HepG2 (cell line): ENCODE measurements around the gene DPP8. TPM values are rescaled to one million over a fixed set of nuclear protein-coding genes. Genes with fewer than 3 reads are reported as not detected.

Source experiments
- ATAC-seq: fragments of 200-7000 bp; cut with Tn5 transposase; 3 replicates; pipeline ENCODE4 v1.9.1; 2020; ENCODE audit warnings: mild to moderate bottlenecking, moderate library complexity
- BruUV-seq: library from RNA; stranded (reverse); fragments of 400-500 nt; replicated peaks from 2 replicates; lab custom pipeline; 2021; lab: Mats Ljungman, UMichigan
- CTCF ChIA-PET: fragments of 300-600 bp; formaldehyde crosslinking; extraction: SDS; loops from one replicate; lab custom pipeline; 2021; ENCODE audit warnings: low total read pairs, inconsistent platforms, low intra/inter-chr PET ratio; lab: Yijun Ruan, JAX
- POLR2A ChIA-PET: fragments of 350-600 bp; sonication (Branson Sonifier 250); formaldehyde crosslinking; loops from one replicate; lab custom pipeline; 2020; ENCODE audit warnings: antibody characterized with exemption, inconsistent platforms; lab: Yijun Ruan, JAX
- DNase-seq: peaks from one replicate; pipeline ENCODE4 v3.0.0-alpha.2; 2015; ENCODE audit warnings: low spot score
- FAIRE-seq: peaks from 3 replicates; lab custom pipeline; 2011; peaks lifted over from hg19 to GRCh38; lab: Jason Lieb, UNC
- H2AFZ ChIP-seq: one replicate; pipeline ENCODE4 v1.6.1; 2011; ENCODE audit warnings: low read length, inconsistent platforms
- H3K27ac ChIP-seq: fragments of 300-600 bp; 3 replicates; pipeline ENCODE4 v1.8.0; 2011; ENCODE audit warnings: mixed run types, mild to moderate bottlenecking, mixed read lengths, low read length, inconsistent platforms; ENCODE audit not compliant: insufficient read depth; ENCODE audit errors: extremely low read length
- H3K27me3 ChIP-seq, 2 experiments: fragments of 200-600 bp in 1 of 2; 2 replicates in 1 of 2; 3 replicates in 1 of 2; pipeline versions ENCODE4 v1.6.0 to v1.8.0; 2011; ENCODE audit warnings: low read length in 2 of 2, mild to moderate bottlenecking in 2 of 2, moderate library complexity in 2 of 2, inconsistent platforms in 1 of 2; ENCODE audit not compliant: insufficient read depth in 2 of 2, control insufficient read depth in 1 of 2
- H3K36me3 ChIP-seq, 2 experiments: fragments of 200-600 bp in 1 of 2; replicated peaks in 1 of 2; 2 replicates in 1 of 2; 3 replicates in 1 of 2; pipeline versions ENCODE4 v1.5.1 to v1.8.0; 2011; ENCODE audit warnings: low read length in 2 of 2, inconsistent platforms in 1 of 2; ENCODE audit not compliant: insufficient read depth in 2 of 2, control insufficient read depth in 1 of 2
- H3K4me1 ChIP-seq: 2 replicates; pipeline ENCODE4 v1.5.1; 2012; ENCODE audit warnings: low read length, inconsistent platforms; ENCODE audit not compliant: insufficient read depth
- H3K4me2 ChIP-seq: 2 replicates; pipeline ENCODE4 v1.6.0; 2011; ENCODE audit warnings: low read depth, low read length, inconsistent platforms
- H3K4me3 ChIP-seq, 3 experiments: fragments of 200-600 bp in 1 of 3; sonication (generic), shearing (Covaris generic) in 1 of 3; replicated peaks in 1 of 3; 2 replicates each; pipeline ENCODE4 v1.5.1; 2011 to 2016; ENCODE audit warnings: low read length in 3 of 3, inconsistent platforms in 2 of 3, low read depth in 2 of 3, mild to moderate bottlenecking in 2 of 3, control low read depth in 1 of 3, mixed read lengths in 1 of 3; ENCODE audit not compliant: insufficient read depth in 1 of 3
- H3K79me2 ChIP-seq: one replicate; pipeline ENCODE4 v1.6.1; 2011; ENCODE audit warnings: low read length, inconsistent platforms; ENCODE audit not compliant: insufficient read depth
- H3K9ac ChIP-seq: 2 replicates; pipeline ENCODE4 v1.6.0; 2011; ENCODE audit warnings: mild to moderate bottlenecking, low read depth, low read length, inconsistent platforms; ENCODE audit not compliant: insufficient read depth
- H3K9me3 ChIP-seq: 2 replicates; pipeline ENCODE4 v1.5.1; 2012; ENCODE audit warnings: mild to moderate bottlenecking, low read length
- H4K20me1 ChIP-seq: 2 replicates; pipeline ENCODE4 v1.6.0; 2011; ENCODE audit warnings: inconsistent platforms, mild to moderate bottlenecking, low read length, moderate library complexity; ENCODE audit not compliant: insufficient read depth
- KAT7 ChIP-seq: IDR thresholded peaks from 2 replicates; pipeline ENCODE4 v1.6.1; 2018; ENCODE audit warnings: borderline replicate concordance, missing compliant biosample characterization
- KMT2B ChIP-seq: IDR thresholded peaks from 2 replicates; pipeline ENCODE4 v1.6.1; 2016; ENCODE audit warnings: missing genetic modification reagents, missing compliant biosample characterization
- TCF7 ChIP-seq: sonication (generic); IDR thresholded peaks from 2 replicates; pipeline ENCODE4 v1.6.1; 2016; ENCODE audit warnings: antibody characterized with exemption, low read depth
- ZMYM2 ChIP-seq: sonication (generic); formaldehyde crosslinking; IDR thresholded peaks from 2 replicates; pipeline ENCODE4 v1.8.0; 2022; ENCODE audit warnings: mild to moderate bottlenecking, missing genetic modification reagents
- ZNF775 ChIP-seq: sonication (generic); formaldehyde crosslinking; IDR thresholded peaks from 2 replicates; pipeline ENCODE4 v1.4.0; 2020; ENCODE audit warnings: missing genetic modification reagents, mild to moderate bottlenecking, moderate library complexity, borderline replicate concordance
- WGBS: methylation state at CpG from one replicate; pipeline ENCODE4 v1.1.6; 2017; ENCODE audit warnings: low lambda C conversion rate; 5-methylcytosine and 5-hydroxymethylcytosine counted together
- in situ Hi-C: cut with HindIII; loops from 2 replicates; pipeline ENCODE4 v1.10.0; 2017; ENCODE audit warnings: low pct_unique_long_range_greater_than_20kb; ENCODE audit not compliant: extremely low pct_ligation_motif_present
- intact Hi-C: fragments of 100-400 bp; cut with micrococcal nuclease; formaldehyde crosslinking; loops from one replicate; pipeline ENCODE4 v1.10.0; 2022; ENCODE audit not compliant: unreplicated experiment
- polyA plus RNA-seq, 8 experiments: library from polyadenylated mRNA; depleted of rRNA in 3 of 8; stranded (reverse) in 7 of 8; unstranded in 1 of 8; fragments of >200 nt; fragmentation: Illumina TruSeq in 4 of 8; extraction: Trizol in 4 of 8; gene quantifications; 2 replicates each; pipeline versions ENCODE4 v1.2.1 to v1.2.3, GENCODE V29; 2011 to 2016; ENCODE audit warnings: low read depth in 4 of 8, missing spikeins in 1 of 8, mixed read lengths in 1 of 8; ENCODE audit not compliant: insufficient read depth in 1 of 8
- total RNA-seq, 5 experiments: library from RNA; depleted of rRNA; stranded (reverse); fragments of >200 nt; fragmentation: Illumina TruSeq; extraction: Trizol; gene quantifications; 2 replicates each; pipeline ENCODE4 v1.2.3, GENCODE V29; 2016; ENCODE audit warnings: low read depth in 1 of 5
- TF ChIP-seq, protein P1 (sequence below): sonication (generic); formaldehyde crosslinking; IDR thresholded peaks from 2 replicates; pipeline ENCODE4 v1.5.1; 2020; ENCODE audit warnings: mild to moderate bottlenecking, missing genetic modification reagents

Gene DPP8
- total and polyA plus RNA-seq, 2 of the 13 experiments (the other 11 are each of a cell fraction or from before 2014, with no cell fraction given): 18.0 to 26.3 TPM

DNA sequence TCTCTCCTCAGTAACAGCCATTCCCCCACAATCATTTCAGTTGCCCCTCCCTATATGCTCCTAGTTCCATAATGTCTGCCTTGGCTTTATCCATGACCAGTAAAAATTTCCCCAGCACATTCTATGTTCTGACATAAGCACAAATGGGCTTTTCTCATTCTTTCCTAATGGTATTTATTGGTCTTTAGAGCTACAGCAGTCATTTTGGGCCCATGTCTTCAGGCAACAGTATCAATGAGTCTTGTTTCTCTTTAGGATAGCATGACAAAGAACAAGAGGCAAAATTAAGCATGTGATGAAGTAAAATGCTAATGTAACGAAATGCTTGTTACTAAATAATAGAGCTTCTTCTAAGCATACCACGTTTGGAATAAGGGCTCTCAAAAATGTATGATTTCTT, 8.2 kb downstream of the DPP8 start:
- no peak overlapping the region for H3K27ac ChIP-seq
- ATAC-seq (no peak), FAIRE-seq (no peak), DNase-seq (no peak)
- intact Hi-C loops: no loop called here
- H3K27me3 ChIP-seq: no peaks in the 10 kb centered on the region
- H3K4me2 ChIP-seq: no peak overlapping the region
- peaks cover 2 to 30% of the 10 kb centered on the region in 2 experiments; a peak in 4 of 5 replicates for H3K36me3 ChIP-seq
- no peak overlapping the region for H2AFZ ChIP-seq
- no peaks in the 10 kb centered on the region for H3K79me2 ChIP-seq
- no peak overlapping the region for H3K9ac ChIP-seq
- no TSS peak for BruUV-seq
- H4K20me1 ChIP-seq: no peaks in the 10 kb centered on the region
- in situ Hi-C loops: no loop called here
- peaks cover 2% of the 10 kb centered on the region; the same call in 1 of the 2 replicates for H3K4me1 ChIP-seq
- POLR2A ChIA-PET: no interaction called here
- 89% methylated on average over 2 of the region's 2 CpGs for WGBS
- H3K9me3 ChIP-seq: no peaks in the 10 kb centered on the region
- CTCF ChIA-PET: no interaction called here
- H3K4me3 ChIP-seq: no peak overlapping the region
- TF ChIP-seq TCF7 (no peak), KMT2B (CRISPR knock-in tag) (no peak), KAT7 (no peak)

DNA sequence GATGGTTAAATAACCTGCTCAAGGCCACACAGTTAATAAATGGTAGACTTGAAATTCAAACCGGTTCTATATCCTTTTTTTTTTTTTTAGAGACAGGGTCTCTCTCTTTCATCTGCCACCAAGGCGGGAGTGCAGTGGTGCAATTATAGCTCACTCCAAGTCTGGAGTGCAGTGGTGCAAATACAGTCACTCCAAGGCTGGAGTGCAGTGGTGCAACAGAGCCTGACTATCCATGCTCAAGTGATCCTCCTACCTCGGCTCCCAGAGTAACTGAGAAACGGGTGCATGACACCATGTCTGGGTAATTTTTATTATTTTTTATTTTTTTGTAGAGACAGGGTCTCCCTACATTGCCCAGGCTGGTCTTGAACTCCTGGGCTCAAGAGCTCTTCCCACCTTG, 23.4 kb downstream of the DPP8 start:
- H3K79me2 ChIP-seq: no peaks in the 10 kb centered on the region
- TF ChIP-seq ZMYM2 (CRISPR knock-in tag) (no peak), ZNF775 (CRISPR knock-in tag) (no peak)
- TF ChIP-seq, protein P1, sequence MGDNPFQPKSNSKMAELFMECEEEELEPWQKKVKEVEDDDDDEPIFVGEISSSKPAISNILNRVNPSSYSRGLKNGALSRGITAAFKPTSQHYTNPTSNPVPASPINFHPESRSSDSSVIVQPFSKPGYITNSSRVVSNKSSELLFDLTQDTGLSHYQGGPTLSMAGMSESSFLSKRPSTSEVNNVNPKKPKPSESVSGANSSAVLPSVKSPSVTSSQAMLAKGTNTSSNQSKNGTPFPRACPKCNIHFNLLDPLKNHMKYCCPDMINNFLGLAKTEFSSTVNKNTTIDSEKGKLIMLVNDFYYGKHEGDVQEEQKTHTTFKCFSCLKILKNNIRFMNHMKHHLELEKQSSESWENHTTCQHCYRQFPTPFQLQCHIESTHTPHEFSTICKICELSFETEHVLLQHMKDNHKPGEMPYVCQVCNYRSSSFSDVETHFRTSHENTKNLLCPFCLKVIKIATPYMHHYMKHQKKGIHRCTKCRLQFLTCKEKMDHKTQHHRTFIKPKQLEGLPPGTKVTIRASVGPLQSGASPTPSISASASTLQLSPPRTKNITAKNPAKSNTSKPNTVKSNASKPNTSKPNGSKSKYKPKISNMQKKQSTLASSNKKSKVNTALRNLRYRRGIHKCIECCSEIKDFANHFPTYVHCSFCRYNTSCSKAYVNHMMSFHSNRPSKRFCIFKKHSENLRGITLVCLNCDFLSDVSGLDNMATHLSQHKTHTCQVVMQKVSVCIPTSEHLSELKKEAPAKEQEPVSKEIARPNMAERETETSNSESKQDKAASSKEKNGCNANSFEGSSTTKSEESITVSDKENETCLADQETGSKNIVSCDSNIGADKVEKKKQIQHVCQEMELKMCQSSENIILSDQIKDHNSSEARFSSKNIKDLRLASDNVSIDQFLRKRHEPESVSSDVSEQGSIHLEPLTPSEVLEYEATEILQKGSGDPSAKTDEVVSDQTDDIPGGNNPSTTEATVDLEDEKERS (CRISPR knock-in tag): no peak
- no peak overlapping the region for H3K4me2 ChIP-seq
- intact Hi-C loops: no loop called here
- no peak overlapping the region for H2AFZ ChIP-seq
- FAIRE-seq (no peak), DNase-seq (no peak), ATAC-seq (no peak)
- ChIA-PET CTCF (no interaction called here), POLR2A (no interaction called here)
- 84% methylated on average over 4 of the region's 4 CpGs for WGBS
- H3K27me3 ChIP-seq: no peaks in the 10 kb centered on the region
- no peak overlapping the region for H3K4me3 ChIP-seq
- in situ Hi-C loops: no loop called here
- no peak overlapping the region for H3K27ac ChIP-seq
- H4K20me1 ChIP-seq: no peaks in the 10 kb centered on the region
- no TSS peak for BruUV-seq
- no peaks in the 10 kb centered on the region for H3K9me3 ChIP-seq
- H3K4me1 ChIP-seq: no peaks in the 10 kb centered on the region
- peaks cover 5 to 48% of the 10 kb centered on the region in 2 experiments for H3K36me3 ChIP-seq
- no peak overlapping the region for H3K9ac ChIP-seq
